ENCODE results near the gene CLDN11.

CLDN11 gene

DNA sequence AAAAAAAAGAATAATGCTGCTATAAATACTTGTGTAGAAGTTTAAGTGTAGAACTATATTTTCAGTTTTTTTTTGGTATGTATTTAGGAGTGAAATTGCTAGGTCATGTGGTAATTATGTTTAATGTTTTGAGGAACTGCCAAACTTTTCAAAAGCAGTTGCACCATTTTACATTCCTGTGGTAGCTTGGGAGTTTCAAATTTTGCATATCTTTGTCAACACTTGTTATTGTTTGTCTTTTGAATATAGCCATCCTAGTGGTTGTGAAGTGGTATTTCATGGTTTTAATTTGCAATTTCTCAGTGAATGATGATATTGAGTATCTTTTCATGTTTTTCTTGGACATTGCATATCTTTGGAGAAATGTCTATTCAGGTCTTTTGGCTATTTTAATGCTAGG, 30.7 kb upstream of the CLDN11 start:
- no peak overlapping the region for H3K4me3 ChIP-seq (ENCODE audit: low read depth, low read length)
- no peak for TF ChIP-seq CTCF (IDR thresholded peaks at IDR 0.05; ENCODE audit: insufficient read depth, low read length, missing control alignments)
- ChIA-PET CTCF (interaction anchor here (0.7 to 2.2 kb wide), 3 partner anchors 7 to 461 kb away, joined by 3 to 6 read pairs (median 5); no protein-coding TSS in a partner anchor), POLR2A (no interaction called here)
- DNase-seq (ENCODE audit: low read depth, low spot score): peak; percentile 2

DNA sequence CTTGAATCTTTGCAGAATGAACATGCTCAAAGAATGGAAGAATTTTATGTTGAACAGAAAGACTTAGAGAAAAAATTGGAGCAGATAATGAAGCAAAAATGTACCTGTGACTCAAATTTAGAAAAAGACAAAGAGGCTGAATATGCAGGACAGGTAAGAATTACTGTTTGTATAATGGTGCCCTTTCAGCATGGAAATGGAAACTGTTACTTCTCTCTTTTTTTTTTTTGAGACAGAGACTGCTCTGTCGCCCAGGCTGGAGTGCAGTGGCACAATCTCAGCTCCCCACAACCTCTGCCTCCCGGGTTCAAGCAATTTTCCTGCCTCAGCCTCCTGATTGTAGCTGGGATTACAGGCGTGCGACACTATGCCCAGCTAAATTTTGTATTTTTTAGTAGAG, 27.6 kb upstream of the CLDN11 start:
- TF ChIP-seq CTCF (IDR thresholded peaks at IDR 0.05; ENCODE audit: insufficient read depth, low read length, missing control alignments): no peak
- no peak overlapping the region for H3K4me3 ChIP-seq (ENCODE audit: low read depth, low read length)
- POLR2A ChIA-PET: interaction anchor here (0.6 to 0.8 kb wide), 2 partner anchors 21 to 479 kb away, joined by 3 read pairs; partner anchors contain the start of gene RPL22L1
- DNase-seq (ENCODE audit: low read depth, low spot score): no peak
- CTCF ChIA-PET: interaction anchor here (1.6 to 1.7 kb wide), 2 partner anchors 20 to 22 kb away, joined by 5 to 8 read pairs; no protein-coding TSS in a partner anchor

DNA sequence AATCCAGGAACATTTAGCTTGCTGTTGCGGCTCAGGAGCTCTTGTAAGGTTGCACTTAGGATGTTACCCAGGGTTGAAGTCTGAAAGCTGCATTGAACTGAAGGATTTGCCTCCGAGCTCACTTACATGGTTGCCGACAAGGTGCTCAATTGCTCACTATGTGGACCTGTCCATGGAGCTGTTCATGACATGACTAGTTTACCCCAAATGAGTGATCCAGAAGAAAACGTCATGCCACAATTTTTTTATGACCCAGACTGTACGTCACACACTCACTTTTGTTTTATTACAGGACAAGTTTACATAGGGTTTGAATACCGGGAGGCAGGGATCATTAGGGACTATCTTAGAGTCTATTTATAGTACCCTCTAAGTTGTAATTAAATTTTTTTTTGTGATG, 21.0 kb upstream of the CLDN11 start:
- no peak overlapping the region for H3K4me3 ChIP-seq (ENCODE audit: low read depth, low read length)
- ChIA-PET POLR2A (interaction anchor here (0.6 to 0.8 kb wide), 2 partner anchors 42 to 59 kb away, joined by 3 read pairs; no protein-coding TSS in a partner anchor), CTCF (interaction anchor here (1.1 to 6.6 kb wide), 5 partner anchors 9 to 414 kb away, joined by 3 to 47 read pairs (median 6); no protein-coding TSS in a partner anchor)
- DNase-seq (ENCODE audit: low read depth, low spot score): no peak
- TF ChIP-seq CTCF (IDR thresholded peaks at IDR 0.05; ENCODE audit: insufficient read depth, low read length, missing control alignments): no peak

- no peak for TF ChIP-seq CTCF (IDR thresholded peaks at IDR 0.05; ENCODE audit: insufficient read depth, low read length, missing control alignments)
- ChIA-PET POLR2A (no interaction called here), CTCF (interaction anchor here (0.9 to 3.5 kb wide), 2 partner anchors 7 to 408 kb away, joined by 3 to 24 read pairs; no protein-coding TSS in a partner anchor)
- no peak overlapping the region for H3K4me3 ChIP-seq (ENCODE audit: low read depth, low read length)
- DNase-seq (ENCODE audit: low read depth, low spot score): no peak
These were observed 13.6 kb upstream of the CLDN11 start for GRCh38 chr3:170405101-170405500.

GRCh38 chr3:170410428-170411029, 8.1 kb upstream of the CLDN11 start:
- POLR2A ChIA-PET: no interaction called here
- no peak overlapping the region for H3K4me3 ChIP-seq (ENCODE audit: low read depth, low read length)
- DNase-seq (ENCODE audit: low read depth, low spot score): no peak
- CTCF ChIA-PET: interaction anchor here (0.8 to 12.3 kb wide), 30 partner anchors 7 to 547 kb away, joined by 3 to 493 read pairs (median 4); no protein-coding TSS in a partner anchor
- TF ChIP-seq CTCF (IDR thresholded peaks at IDR 0.05; ENCODE audit: insufficient read depth, low read length, missing control alignments): peak; percentile 42

DNA sequence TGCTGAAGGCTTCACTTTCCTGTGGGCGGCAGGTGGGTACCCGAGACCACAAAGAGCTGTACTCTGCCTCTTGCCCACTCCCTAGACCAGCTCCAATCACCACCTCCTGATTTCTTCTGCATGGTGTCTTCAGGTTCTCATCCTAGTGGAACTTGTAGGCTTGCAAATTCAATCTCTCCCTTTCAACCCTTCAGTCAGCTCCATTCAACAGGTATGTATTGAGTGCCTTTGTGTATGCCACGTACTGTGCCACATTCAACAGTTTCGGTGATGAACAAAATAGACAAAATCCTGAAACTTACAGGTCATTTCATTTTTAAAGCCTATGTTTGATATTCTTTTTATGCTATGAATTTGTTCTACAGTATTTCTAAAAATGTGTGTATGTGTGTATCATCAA, 5.4 kb upstream of the CLDN11 start:
- CTCF ChIA-PET: interaction anchor here (0.8 to 12.3 kb wide), 44 partner anchors 8 to 495 kb away, joined by 3 to 493 read pairs (median 4); partner anchors contain the start of genes EIF5A2, RPL22L1 and SLC7A14
- no peak overlapping the region for H3K4me3 ChIP-seq (ENCODE audit: low read depth, low read length)
- POLR2A ChIA-PET: interaction anchor here (1.1 kb wide), 1 partner anchor 16 kb away, joined by 3 read pairs; no protein-coding TSS in a partner anchor
- TF ChIP-seq CTCF (IDR thresholded peaks at IDR 0.05; ENCODE audit: insufficient read depth, low read length, missing control alignments): no peak
- DNase-seq (ENCODE audit: low read depth, low spot score): no peak
